AG04449 (cell line): Measurements from ENCODE around the gene BAIAP2.

Source experiments
- CTCF ChIA-PET: fragments of 350-600 bp; formaldehyde crosslinking; extraction: SDS; loops from one replicate; lab custom pipeline; 2021; ENCODE audit warnings: antibody characterized with exemption; lab: Yijun Ruan, JAX
- POLR2A ChIA-PET: fragments of 400-600, 350-600 bp; formaldehyde crosslinking; extraction: SDS; loops from one replicate; lab custom pipeline; 2020; ENCODE audit warnings: antibody characterized with exemption, inconsistent platforms; lab: Yijun Ruan, JAX
- DNase-seq: peaks from one replicate; pipeline ENCODE4 v3.0.0-alpha.2; 2010; ENCODE audit warnings: low read depth, low spot score
- H3K4me3 ChIP-seq: 2 replicates; pipeline ENCODE4 v1.5.1; 2011; ENCODE audit warnings: low read depth, mild to moderate bottlenecking, control low read depth, low read length
- CTCF ChIP-seq: IDR thresholded peaks from one replicate; pipeline ENCODE4 v1.5.1; 2011; ENCODE audit warnings: mild to moderate bottlenecking, moderate library complexity, low read length, control low read depth, inconsistent platforms; ENCODE audit not compliant: insufficient read depth; ENCODE audit errors: missing control alignments

The BAIAP2 gene

GRCh38 chr17:81043319-81043724 is 8.4 kb downstream of the BAIAP2 start:
- ChIA-PET POLR2A (interaction anchor here (1.2 kb wide), 1 partner anchor 22 kb away, joined by 3 read pairs; no protein-coding TSS in a partner anchor), CTCF (interaction anchor here (1.4 to 1.7 kb wide), 2 partner anchors 51 to 54 kb away, joined by 4 to 5 read pairs; no protein-coding TSS in a partner anchor)
- H3K4me3 ChIP-seq = no peak overlapping the region
- no peak for DNase-seq
- no peak for TF ChIP-seq CTCF

- ChIA-PET POLR2A (interaction anchor here (1.2 kb wide), 1 partner anchor 21 kb away, joined by 3 read pairs; no protein-coding TSS in a partner anchor), CTCF (interaction anchor here (1.2 to 2.9 kb wide), 5 partner anchors 10 to 54 kb away, joined by 3 to 12 read pairs (median 4); no protein-coding TSS in a partner anchor)
- DNase-seq = no peak
- TF ChIP-seq CTCF = no peak
- no peak overlapping the region for H3K4me3 ChIP-seq
Measured at GRCh38 chr17:81043725-81044427, 8.9 kb downstream of the BAIAP2 start.

- CTCF ChIA-PET = interaction anchor here (1.2 to 2.9 kb wide), 5 partner anchors 11 to 53 kb away, joined by 3 to 12 read pairs (median 4); no protein-coding TSS in a partner anchor
- H3K4me3 ChIP-seq = no peak overlapping the region
- no peak for TF ChIP-seq CTCF
- POLR2A ChIA-PET = no interaction called here
- DNase-seq = no peak
Measured at GRCh38 chr17:81044428-81044763, 9.4 kb downstream of the BAIAP2 start.

- no peak for DNase-seq
- H3K4me3 ChIP-seq = no peak overlapping the region
- POLR2A ChIA-PET = no interaction called here
- CTCF ChIA-PET = interaction anchor here (0.6 to 2.9 kb wide), 7 partner anchors 8 to 56 kb away, joined by 3 to 12 read pairs (median 4); no protein-coding TSS in a partner anchor
- TF ChIP-seq CTCF = no peak
Measured at GRCh38 chr17:81044764-81045589, 10.0 kb downstream of the BAIAP2 start.

- H3K4me3 ChIP-seq = no peak overlapping the region
- ChIA-PET POLR2A (no interaction called here), CTCF (interaction anchor here (0.6 to 2.9 kb wide), 6 partner anchors 9 to 57 kb away, joined by 3 to 12 read pairs (median 4); no protein-coding TSS in a partner anchor)
- TF ChIP-seq CTCF = no peak
- no peak for DNase-seq
Measured at GRCh38 chr17:81045590-81046095, 10.7 kb downstream of the BAIAP2 start.
